ENCODE results near the gene SNAI3. TPM values are rescaled to one million over a fixed set of nuclear protein-coding genes. Genes with fewer than 3 reads are reported as not detected.

The SNAI3 gene
- total and polyA plus RNA-seq, 4 donors = 1.1 to 3.8 (median 2.9) TPM

DNA sequence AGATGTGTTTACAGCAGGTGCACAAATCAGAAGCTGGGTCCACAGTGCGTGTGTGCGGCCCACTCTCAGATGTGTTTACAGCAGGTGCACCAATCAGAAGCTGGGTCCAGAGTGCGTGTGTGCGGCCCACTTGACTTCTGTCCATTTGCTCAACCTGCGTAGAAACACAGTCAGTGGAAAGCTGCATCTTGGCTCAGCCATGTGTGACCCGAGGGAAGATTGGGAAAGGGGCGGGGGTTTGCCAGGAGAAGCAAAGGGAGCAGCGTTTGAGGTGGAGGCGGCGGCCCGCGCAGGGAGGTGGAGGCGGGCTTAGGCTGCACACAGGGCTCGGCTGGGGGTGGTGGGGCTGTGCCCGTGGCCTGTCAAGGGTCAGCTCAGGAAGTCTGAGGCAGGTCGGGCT, 24.2 kb upstream of the SNAI3 start:
- TF ChIP-seq, protein P1, sequence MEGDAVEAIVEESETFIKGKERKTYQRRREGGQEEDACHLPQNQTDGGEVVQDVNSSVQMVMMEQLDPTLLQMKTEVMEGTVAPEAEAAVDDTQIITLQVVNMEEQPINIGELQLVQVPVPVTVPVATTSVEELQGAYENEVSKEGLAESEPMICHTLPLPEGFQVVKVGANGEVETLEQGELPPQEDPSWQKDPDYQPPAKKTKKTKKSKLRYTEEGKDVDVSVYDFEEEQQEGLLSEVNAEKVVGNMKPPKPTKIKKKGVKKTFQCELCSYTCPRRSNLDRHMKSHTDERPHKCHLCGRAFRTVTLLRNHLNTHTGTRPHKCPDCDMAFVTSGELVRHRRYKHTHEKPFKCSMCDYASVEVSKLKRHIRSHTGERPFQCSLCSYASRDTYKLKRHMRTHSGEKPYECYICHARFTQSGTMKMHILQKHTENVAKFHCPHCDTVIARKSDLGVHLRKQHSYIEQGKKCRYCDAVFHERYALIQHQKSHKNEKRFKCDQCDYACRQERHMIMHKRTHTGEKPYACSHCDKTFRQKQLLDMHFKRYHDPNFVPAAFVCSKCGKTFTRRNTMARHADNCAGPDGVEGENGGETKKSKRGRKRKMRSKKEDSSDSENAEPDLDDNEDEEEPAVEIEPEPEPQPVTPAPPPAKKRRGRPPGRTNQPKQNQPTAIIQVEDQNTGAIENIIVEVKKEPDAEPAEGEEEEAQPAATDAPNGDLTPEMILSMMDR (IDR thresholded peaks at IDR 0.05; ENCODE audit: control extremely low read depth, extremely low read depth) = no peak
- Histone ChIP-seq H3K36me3 (ENCODE audit: control insufficient read depth in 4 of 4, insufficient read depth in 4 of 4, low read length in 4 of 4) (peaks cover 2 to 32% (median 9%) of the 10 kb centered on the region in 4 donors), H3K27me3 (ENCODE audit: control insufficient read depth in 3 of 3, insufficient read depth in 3 of 3, low read length in 2 of 3) (no peaks in the 10 kb centered on the region), H3K9ac (ENCODE audit: insufficient read depth in 1 of 2, low read length in 2 of 2) (no peak overlapping the region), H3K27ac (ENCODE audit: low read depth in 1 of 2, low read length in 1 of 2) (no peak overlapping the region), H3K4me1 (ENCODE audit: control insufficient read depth in 5 of 5, insufficient read depth in 5 of 5, low read length in 5 of 5) (peaks cover 0 to 9% (median 0%) of the 10 kb centered on the region in 5 donors), H3K4me3 (no peak overlapping the region), H3K9me3 (ENCODE audit: control insufficient read depth in 4 of 4, insufficient read depth in 3 of 4, low read length in 3 of 4) (peaks cover 0 to 2% (median 0%) of the 10 kb centered on the region in 4 donors)
- no peak for DNase-seq
- 73 to 75% methylated on average over 15 to 16 of the region's 16 CpGs for WGBS, 2 donors
- ATAC-seq (ENCODE audit: insufficient read depth, low FRiP score) = no peak

DNA sequence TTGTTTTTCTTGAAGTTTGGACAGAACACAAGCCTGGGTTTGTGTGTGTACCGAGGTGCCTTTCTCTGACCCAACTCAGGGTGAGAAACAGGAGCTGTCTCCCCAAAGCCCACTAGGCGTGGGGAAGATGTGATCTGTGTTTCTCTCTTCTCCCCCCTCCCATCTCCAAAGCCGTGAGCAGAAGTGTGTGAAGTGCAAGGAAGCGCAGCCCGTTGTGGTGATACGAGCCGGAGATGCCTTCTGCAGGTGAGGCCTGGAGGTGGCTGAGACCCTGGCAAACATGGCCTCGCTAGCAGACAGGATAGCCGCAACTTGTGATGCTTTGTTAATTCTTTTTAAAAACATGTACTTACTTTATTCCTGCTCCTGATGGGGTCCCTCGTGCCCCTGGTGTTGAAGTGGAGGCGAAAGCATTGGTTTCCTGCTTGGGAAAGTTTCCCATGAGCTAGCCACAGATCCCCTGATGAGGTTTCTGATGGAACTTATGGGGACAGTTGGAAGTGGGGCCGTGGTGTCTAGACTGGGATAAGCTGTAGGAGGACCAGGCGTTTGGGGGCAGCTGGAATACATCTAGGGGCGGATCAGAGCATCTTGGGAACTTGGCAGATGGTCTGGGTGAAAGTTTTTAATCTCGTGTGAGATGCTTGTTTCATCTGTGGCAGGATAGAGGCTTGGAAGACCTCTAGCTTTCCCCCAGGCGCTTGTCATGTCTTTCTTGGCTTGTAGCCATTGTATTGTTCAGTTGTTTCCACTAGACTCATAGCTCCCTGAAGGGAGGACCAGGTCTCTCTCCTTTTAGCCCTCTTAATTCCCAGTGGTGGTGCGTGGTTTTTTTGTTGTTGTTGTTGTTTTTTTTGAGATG, 20.9 kb upstream of the SNAI3 start:
- Histone ChIP-seq H3K9me3 (ENCODE audit: control insufficient read depth in 4 of 4, insufficient read depth in 3 of 4, low read length in 3 of 4) (peaks cover 0 to 2% (median 0%) of the 10 kb centered on the region in 4 donors), H3K4me3 (peak overlapping the region; percentile 68), H3K27me3 (ENCODE audit: control insufficient read depth in 3 of 3, insufficient read depth in 3 of 3, low read length in 2 of 3) (no peaks in the 10 kb centered on the region), H3K36me3 (ENCODE audit: control insufficient read depth in 4 of 4, insufficient read depth in 4 of 4, low read length in 4 of 4) (peaks cover 0 to 6% (median 0%) of the 10 kb centered on the region in 4 donors), H3K9ac (ENCODE audit: insufficient read depth in 1 of 2, low read length in 2 of 2) (peak overlapping the region; percentile 4 to 24), H3K27ac (ENCODE audit: low read depth in 1 of 2, low read length in 1 of 2) (peak overlapping the region; percentile 83 to 86), H3K4me1 (ENCODE audit: control insufficient read depth in 5 of 5, insufficient read depth in 5 of 5, low read length in 5 of 5) (peaks cover 0 to 26% (median 5%) of the 10 kb centered on the region in 5 donors)
- ATAC-seq (ENCODE audit: insufficient read depth, low FRiP score) (no peak), DNase-seq (peak; percentile 40 to 69 (median 56))
- TF ChIP-seq, protein P1 (IDR thresholded peaks at IDR 0.05; ENCODE audit: control extremely low read depth, extremely low read depth) = no peak
- WGBS, 2 donors = 37 to 41% methylated on average over 17 of the region's 17 CpGs

DNA sequence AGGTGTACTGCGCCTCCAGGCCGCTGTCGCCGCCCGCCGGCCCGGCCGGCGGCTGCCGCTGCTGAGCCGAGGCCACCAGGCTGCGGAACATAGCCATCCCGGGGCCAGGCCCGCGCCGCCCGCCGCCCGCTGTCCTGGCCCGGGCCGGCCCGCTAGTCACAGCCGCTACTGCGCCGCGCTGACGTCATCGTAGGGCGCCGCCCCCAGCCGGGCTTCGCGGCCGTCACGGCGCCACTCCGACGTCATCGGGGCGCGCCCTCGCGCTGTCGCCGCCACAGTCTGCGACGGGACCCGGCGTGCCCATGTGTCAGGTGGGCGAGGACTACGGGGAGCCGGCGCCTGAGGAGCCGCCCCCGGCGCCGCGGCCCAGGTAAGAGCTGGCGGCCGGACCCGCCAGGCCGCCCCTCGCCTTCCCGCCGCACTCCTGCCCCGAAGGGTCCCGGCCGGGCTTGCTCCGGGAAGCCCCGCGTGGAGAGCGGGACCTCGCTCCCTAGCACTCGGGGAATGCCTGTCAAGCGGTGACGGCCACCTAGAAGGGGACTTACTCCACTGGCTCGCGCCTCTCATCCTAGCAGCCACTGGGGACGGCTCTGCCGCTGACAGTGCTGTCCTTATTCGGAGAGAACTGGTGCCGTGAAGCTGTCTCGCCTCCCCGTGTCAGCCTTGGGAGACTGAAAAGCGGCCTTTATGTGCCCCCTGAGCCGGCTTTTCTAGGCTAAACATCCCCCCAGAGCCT, 20.1 kb upstream of the SNAI3 start, which contains the start of the genes CTU2 and RNF166:
Gene CTU2 (plus strand): TSS at position 275 of the 736 bp plus-strand sequence. CDS start 28 bp downstream, at position 303.
Gene RNF166 (minus strand): TSS at position 180 of the 736 bp plus-strand sequence. CDS start 83 bp downstream, at position 97.
- peaks cover 0 to 2% (median 0%) of the 10 kb centered on the region in 4 donors for H3K9me3 ChIP-seq (ENCODE audit: control insufficient read depth in 4 of 4, insufficient read depth in 3 of 4, low read length in 3 of 4)
- peaks cover 0 to 32% (median 5%) of the 10 kb centered on the region in 5 donors for H3K4me1 ChIP-seq (ENCODE audit: control insufficient read depth in 5 of 5, insufficient read depth in 5 of 5, low read length in 5 of 5)
- no peaks in the 10 kb centered on the region for H3K27me3 ChIP-seq (ENCODE audit: control insufficient read depth in 3 of 3, insufficient read depth in 3 of 3, low read length in 2 of 3)
- ATAC-seq (ENCODE audit: insufficient read depth, low FRiP score) = peak; percentile 72
- peak within 1 kb of the TSS; percentile 86 to 92 for H3K27ac ChIP-seq (ENCODE audit: low read depth in 1 of 2, low read length in 1 of 2)
- DNase-seq = peak; percentile 84 to 95 (median 90)
- 0 to 1% methylated on average over 32 to 86 of the region's 86 CpGs for WGBS, 2 donors
- TF ChIP-seq, protein P1 (IDR thresholded peaks at IDR 0.05; ENCODE audit: control extremely low read depth, extremely low read depth) = no peak
- peak within 1 kb of the TSS; percentile 75 for H3K4me3 ChIP-seq
- peak within 1 kb of the TSS; percentile 4 to 24 for H3K9ac ChIP-seq (ENCODE audit: insufficient read depth in 1 of 2, low read length in 2 of 2)
- peaks cover 0 to 6% (median 0%) of the 10 kb centered on the region in 4 donors for H3K36me3 ChIP-seq (ENCODE audit: control insufficient read depth in 4 of 4, insufficient read depth in 4 of 4, low read length in 4 of 4)

All from lung (tissue), 12 donors.